ENCODE measurements around the gene C1R. TPM values are rescaled to one million over a fixed set of nuclear protein-coding genes. Genes with fewer than 3 reads are reported as not detected.

Gene C1R
- total and polyA plus RNA-seq, 2 of the 8 experiments (the other 6 are each of a cell fraction or from before 2014, with no cell fraction given): 6.9 to 16.3 TPM

- Histone ChIP-seq H3K4me2 (ENCODE audit: insufficient read depth in 1 of 2, low read depth in 2 of 2, low read length in 2 of 2) (no peak overlapping the region), H2AK5ac (ENCODE audit: low read depth, low read length) (no peak overlapping the region), H4K20me1 (replicated peaks in 1 of 2; ENCODE audit: control insufficient read depth in 1 of 2, insufficient read depth in 2 of 2, low read length in 2 of 2) (peaks cover 0 to 4% of the 10 kb centered on the region in 2 experiments), H4K91ac (replicated peaks; ENCODE audit: insufficient read length, low read length) (no peak overlapping the region), H2BK15ac (ENCODE audit: low read length) (no peak overlapping the region), H2BK12ac (ENCODE audit: low read depth, low read length) (no peak overlapping the region), H3K79me2 (ENCODE audit: control insufficient read depth in 1 of 2, insufficient read depth in 2 of 2, low read length in 2 of 2) (no peaks in the 10 kb centered on the region), H3K9ac (replicated peaks in 1 of 4; ENCODE audit: extremely low read depth in 1 of 4, low read depth in 3 of 4, low read length in 3 of 4) (no peak overlapping the region), H3K4me1 (replicated peaks in 1 of 4; ENCODE audit: control insufficient read depth in 3 of 4, insufficient read depth in 4 of 4, low read length in 3 of 4) (peaks cover 0 to 2% (median under 1%) of the 10 kb centered on the region in 4 experiments; a peak in 1 of 7 replicates), H3K4ac (replicated peaks; ENCODE audit: insufficient read length, low read depth, low read length) (no peak overlapping the region), H3K23me2 (ENCODE audit: low read depth, low read length) (peaks cover 4% of the 10 kb centered on the region), H3K14ac (ENCODE audit: insufficient read length) (no peak overlapping the region), H3K56ac (replicated peaks; ENCODE audit: insufficient read length, low read depth, low read length) (no peak overlapping the region), H3K79me1 (ENCODE audit: low read depth, low read length) (peaks cover 2% of the 10 kb centered on the region; the same call in 1 of the 2 replicates), H3K23ac (ENCODE audit: insufficient read length) (no peak overlapping the region), H2AFZ (ENCODE audit: low read length) (no peak overlapping the region), H3K18ac (ENCODE audit: extremely low read depth, low read length) (no peak overlapping the region), H3K4me3 (ENCODE audit: extremely low read depth in 1 of 4, insufficient read depth in 2 of 4, low read depth in 3 of 4, low read length in 4 of 4) (no peak overlapping the region), H3K36me3 (ENCODE audit: control insufficient read depth in 2 of 4, insufficient read depth in 4 of 4, low read length in 3 of 4) (no peaks in the 10 kb centered on the region; a peak in 1 of 8 replicates), H2BK5ac (ENCODE audit: low read depth, low read length) (no peak overlapping the region), H4K5ac (ENCODE audit: insufficient read length, low read depth, low read length) (no peak overlapping the region), H3K27ac (ENCODE audit: low read depth, low read length) (no peak overlapping the region), H2BK120ac (replicated peaks; ENCODE audit: low read depth, low read length) (no peak overlapping the region), H3K9me3 (ENCODE audit: insufficient read depth in 2 of 2, low read depth in 1 of 2, low read length in 1 of 2) (peaks cover 0 to 3% of the 10 kb centered on the region in 2 experiments; a peak in 2 of 4 replicates), H2BK20ac (ENCODE audit: low read length) (no peak overlapping the region), H4K8ac (ENCODE audit: extremely low read depth, insufficient read depth, low read length) (no peak overlapping the region), H3K27me3 (replicated peaks in 1 of 4; ENCODE audit: control insufficient read depth in 3 of 4, extremely low read depth in 1 of 4, insufficient read depth in 3 of 4, low read length in 3 of 4) (no peaks in the 10 kb centered on the region)
- TF ChIP-seq EGR1 (IDR thresholded peaks at IDR 0.05; ENCODE audit: borderline replicate concordance, low read depth, low read length) (no peak), NANOG (IDR thresholded peaks at IDR 0.05; ENCODE audit: insufficient read depth, low read depth, low read length, poor library complexity, severe bottlenecking) (no peak), NRF1 (IDR thresholded peaks at IDR 0.05; ENCODE audit: low read depth, low read length) (no peak)
- TF ChIP-seq, protein P1, sequence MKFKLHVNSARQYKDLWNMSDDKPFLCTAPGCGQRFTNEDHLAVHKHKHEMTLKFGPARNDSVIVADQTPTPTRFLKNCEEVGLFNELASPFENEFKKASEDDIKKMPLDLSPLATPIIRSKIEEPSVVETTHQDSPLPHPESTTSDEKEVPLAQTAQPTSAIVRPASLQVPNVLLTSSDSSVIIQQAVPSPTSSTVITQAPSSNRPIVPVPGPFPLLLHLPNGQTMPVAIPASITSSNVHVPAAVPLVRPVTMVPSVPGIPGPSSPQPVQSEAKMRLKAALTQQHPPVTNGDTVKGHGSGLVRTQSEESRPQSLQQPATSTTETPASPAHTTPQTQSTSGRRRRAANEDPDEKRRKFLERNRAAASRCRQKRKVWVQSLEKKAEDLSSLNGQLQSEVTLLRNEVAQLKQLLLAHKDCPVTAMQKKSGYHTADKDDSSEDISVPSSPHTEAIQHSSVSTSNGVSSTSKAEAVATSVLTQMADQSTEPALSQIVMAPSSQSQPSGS (IDR thresholded peaks at IDR 0.05; ENCODE audit: low read length): no peak
- CTCF ChIA-PET (ENCODE audit: partially characterized antibody): interaction anchor here (4.2 kb wide), 1 partner anchor 160 kb away, joined by 32 read pairs; the partner anchor contains the start of genes C12orf57 and RNU7-1
- FAIRE-seq: no peak
- POLR2A ChIA-PET (ENCODE audit: partially characterized antibody): interaction anchor here (2.0 to 3.6 kb wide), 2 partner anchors 10 to 11 kb away, joined by 6 to 42 read pairs; partner anchors contain the start of gene C1R
- no peak for DNase-seq (ENCODE audit: low read depth in 1 of 2, low spot score in 2 of 2)
- 88% methylated on average over 1 of the region's 1 CpG; no CpG with 5 or more reads in 1 of the 2 experiments for WGBS, 2 experiments (ENCODE audit: extremely low coverage in 1 of 2, insufficient coverage in 1 of 2, insufficient read length in 1 of 2, insufficient replicate concordance in 2 of 2, low coverage in 1 of 2, low lambda C conversion rate in 2 of 2, missing lambda C conversion rate in 1 of 2)
Measured at GRCh38 chr12:7106082-7106481, 13.8 kb upstream of the C1R start.
